Ascending aorta (tissue), 2 donors: Measurements from ENCODE around the gene AGAP9. TPM values are rescaled to one million over a fixed set of nuclear protein-coding genes. Genes with fewer than 3 reads are reported as not detected.
A peak's percentile ranks its signal among the peaks of the same experiment; 100 is the strongest.
"Not testable (repeated sequence)": the region's sequence is repeated elsewhere in the genome, so short reads cannot be mapped to it uniquely, and the experiment has no call there.

Source experiments
- DNase-seq, 2 donors: peaks; one replicate each; pipeline ENCODE4 v3.0.0-alpha.2; 2019; ENCODE audit warnings: low spot score in 2 of 2
- H3K27ac ChIP-seq, 2 donors: fragments of 200-600 bp; sonication (generic); one replicate each; pipeline ENCODE4 v1.5.1; 2016 to 2017; ENCODE audit warnings: mild to moderate bottlenecking in 1 of 2
- H3K27me3 ChIP-seq: fragments of 200-600 bp; sonication (generic); one replicate; pipeline ENCODE4 v1.5.1; 2017
- H3K36me3 ChIP-seq, 2 donors: fragments of 200-600 bp; sonication (generic); one replicate each; pipeline ENCODE4 v1.5.1; 2016
- H3K4me1 ChIP-seq, 2 donors: fragments of 200-600 bp; sonication (generic); one replicate each; pipeline ENCODE4 v1.5.1; 2016 to 2017; ENCODE audit warnings: mild to moderate bottlenecking in 1 of 2
- H3K4me3 ChIP-seq, 2 donors: fragments of 200-600 bp; sonication (generic); one replicate each; pipeline ENCODE4 v1.5.1; 2016 to 2017; ENCODE audit warnings: mild to moderate bottlenecking in 1 of 2
- H3K9me3 ChIP-seq, 2 donors: fragments of 200-600 bp; sonication (generic); one replicate each; pipeline ENCODE4 v1.5.1; 2016
- intact Hi-C: fragments of 100-400 bp; cut with DNase I; formaldehyde crosslinking; loops from one replicate; pipeline ENCODE4 v1.15.1; 2023
- total RNA-seq: library from RNA; depleted of rRNA; stranded (reverse); fragments of >200 nt; gene quantifications from one replicate; pipeline ENCODE4 v1.1.0, GENCODE V29; 2016

AGAP9 gene
- total RNA-seq = 8.7 TPM

GRCh38 chr10:47523475-47523874, at the start of gene AGAP9:
Gene AGAP9 (minus strand): TSS chr10:47523638. CDS start chr10:47523526, 112 bp downstream.
- H3K4me1 ChIP-seq, intact Hi-C loops, H3K27me3 ChIP-seq, H3K36me3 ChIP-seq, DNase-seq, H3K9me3 ChIP-seq, H3K4me3 ChIP-seq, H3K27ac ChIP-seq: not testable (repeated sequence)

GRCh38 chr10:47571138-47571912, 47.9 kb upstream of the AGAP9 start:
- intact Hi-C loops, H3K36me3 ChIP-seq, H3K27me3 ChIP-seq, H3K4me3 ChIP-seq, H3K27ac ChIP-seq, H3K9me3 ChIP-seq, H3K4me1 ChIP-seq, DNase-seq: not testable (repeated sequence)

GRCh38 chr10:47566757-47567156, 43.3 kb upstream of the AGAP9 start:
- H3K4me3 ChIP-seq, H3K4me1 ChIP-seq, H3K36me3 ChIP-seq, H3K27me3 ChIP-seq, DNase-seq, H3K27ac ChIP-seq, intact Hi-C loops, H3K9me3 ChIP-seq: not testable (repeated sequence)

- H3K4me1 ChIP-seq, H3K27me3 ChIP-seq, DNase-seq, H3K4me3 ChIP-seq, intact Hi-C loops, H3K36me3 ChIP-seq, H3K27ac ChIP-seq, H3K9me3 ChIP-seq: not testable (repeated sequence)
Measured at GRCh38 chr10:47566108-47566699, 42.8 kb upstream of the AGAP9 start.

GRCh38 chr10:47565517-47565920, 42.1 kb upstream of the AGAP9 start:
- DNase-seq, H3K27me3 ChIP-seq, H3K27ac ChIP-seq, H3K4me1 ChIP-seq, H3K36me3 ChIP-seq, H3K9me3 ChIP-seq, intact Hi-C loops: not testable (repeated sequence)
- peak overlapping the region in 1 of 2 donors; percentile 28 for H3K4me3 ChIP-seq

- H3K27me3 ChIP-seq, H3K9me3 ChIP-seq, intact Hi-C loops, H3K36me3 ChIP-seq, H3K4me3 ChIP-seq, H3K4me1 ChIP-seq, DNase-seq, H3K27ac ChIP-seq: not testable (repeated sequence)
Measured at GRCh38 chr10:47564953-47565352, 41.5 kb upstream of the AGAP9 start.

GRCh38 chr10:47564318-47564717, 40.9 kb upstream of the AGAP9 start:
- H3K9me3 ChIP-seq, H3K27ac ChIP-seq, H3K36me3 ChIP-seq, H3K4me1 ChIP-seq, intact Hi-C loops, DNase-seq, H3K4me3 ChIP-seq, H3K27me3 ChIP-seq: not testable (repeated sequence)

GRCh38 chr10:47560452-47560851, 37.0 kb upstream of the AGAP9 start:
- H3K27ac ChIP-seq, H3K4me3 ChIP-seq, intact Hi-C loops, DNase-seq, H3K9me3 ChIP-seq, H3K27me3 ChIP-seq, H3K36me3 ChIP-seq, H3K4me1 ChIP-seq: not testable (repeated sequence)

- H3K4me3 ChIP-seq, H3K4me1 ChIP-seq, H3K9me3 ChIP-seq, H3K36me3 ChIP-seq, H3K27ac ChIP-seq, DNase-seq, H3K27me3 ChIP-seq, intact Hi-C loops: not testable (repeated sequence)
Measured at GRCh38 chr10:47559718-47560308, 36.4 kb upstream of the AGAP9 start.

GRCh38 chr10:47558109-47558508, 34.7 kb upstream of the AGAP9 start:
- H3K27me3 ChIP-seq, H3K27ac ChIP-seq, intact Hi-C loops, H3K4me1 ChIP-seq, H3K4me3 ChIP-seq, H3K36me3 ChIP-seq, DNase-seq, H3K9me3 ChIP-seq: not testable (repeated sequence)

GRCh38 chr10:47557616-47558015, 34.2 kb upstream of the AGAP9 start:
- H3K27me3 ChIP-seq, H3K27ac ChIP-seq, DNase-seq, H3K4me1 ChIP-seq, H3K9me3 ChIP-seq, H3K4me3 ChIP-seq, H3K36me3 ChIP-seq, intact Hi-C loops: not testable (repeated sequence)

GRCh38 chr10:47555334-47555733, 31.9 kb upstream of the AGAP9 start:
- H3K4me1 ChIP-seq, H3K4me3 ChIP-seq, H3K36me3 ChIP-seq, intact Hi-C loops, DNase-seq, H3K27ac ChIP-seq, H3K9me3 ChIP-seq, H3K27me3 ChIP-seq: not testable (repeated sequence)

- H3K9me3 ChIP-seq = not testable (repeated sequence)
Measured at GRCh38 chr10:47554552-47554951, 31.1 kb upstream of the AGAP9 start.

GRCh38 chr10:47553860-47554247, 30.4 kb upstream of the AGAP9 start:
- not testable (repeated sequence) for DNase-seq

More at GRCh38 chr10:47554552-47554951, 31.1 kb upstream of the AGAP9 start:
- H3K27ac ChIP-seq, H3K4me1 ChIP-seq, intact Hi-C loops, DNase-seq, H3K36me3 ChIP-seq, H3K27me3 ChIP-seq, H3K4me3 ChIP-seq: not testable (repeated sequence)

More at GRCh38 chr10:47553860-47554247, 30.4 kb upstream of the AGAP9 start:
- H3K4me1 ChIP-seq, H3K9me3 ChIP-seq, intact Hi-C loops, H3K27me3 ChIP-seq, H3K36me3 ChIP-seq: not testable (repeated sequence)
- Histone ChIP-seq H3K4me3 (peak overlapping the region; percentile 65 to 80), H3K27ac (peak overlapping the region; percentile 69 to 83)
